DOHH2 (cell line): ENCODE data around the gene SRRM1.
"Not testable (repeated sequence)": the region's sequence is repeated elsewhere in the genome, so short reads cannot be mapped to it uniquely, and the experiment has no call there.

Experiments
- H3F3A ChIP-seq: fragments of 200-600 bp; sonication (generic), shearing (Covaris generic); 2 replicates; pipeline ENCODE4 v1.6.0; 2016; ENCODE audit warnings: antibody characterized with exemption, mild to moderate bottlenecking; ENCODE audit not compliant: control insufficient read depth, insufficient read depth
- H3K27ac ChIP-seq: fragments of 200-600 bp; sonication (generic); 2 replicates; pipeline ENCODE4 v1.5.1; 2014; ENCODE audit warnings: low read depth, mild to moderate bottlenecking, low read length, moderate library complexity
- H3K27me3 ChIP-seq: fragments of 200-600 bp; sonication (generic); 2 replicates; pipeline ENCODE4 v1.6.1; 2014; ENCODE audit warnings: mild to moderate bottlenecking, low read length, mixed read lengths; ENCODE audit not compliant: control insufficient read depth
- H3K36me3 ChIP-seq: fragments of 200-600 bp; sonication (generic); 2 replicates; pipeline ENCODE4 v1.6.1; 2014; ENCODE audit warnings: mild to moderate bottlenecking, low read length, moderate library complexity, mixed read lengths; ENCODE audit not compliant: control insufficient read depth
- H3K4me1 ChIP-seq: fragments of 200-600 bp; sonication (generic); 2 replicates; pipeline ENCODE4 v1.6.1; 2014; ENCODE audit warnings: mild to moderate bottlenecking, low read length, mixed read lengths; ENCODE audit not compliant: control insufficient read depth
- H3K4me2 ChIP-seq: fragments of 200-600 bp; sonication (generic); 2 replicates; pipeline ENCODE4 v1.6.0; 2014; ENCODE audit warnings: mild to moderate bottlenecking, low read length, moderate library complexity
- H3K4me3 ChIP-seq: fragments of 200-600 bp; sonication (generic); 2 replicates; pipeline ENCODE4 v1.5.1; 2014; ENCODE audit warnings: mild to moderate bottlenecking, low read length, mixed read lengths
- H3K79me2 ChIP-seq: fragments of 200-600 bp; sonication (generic); 2 replicates; pipeline ENCODE4 v1.6.1; 2014; ENCODE audit warnings: mild to moderate bottlenecking, low read length, mixed read lengths; ENCODE audit not compliant: control insufficient read depth
- H3K9me2 ChIP-seq: fragments of 200-600 bp; sonication (generic); replicated peaks from 2 replicates; pipeline ENCODE4 v1.6.1; 2014; ENCODE audit warnings: mild to moderate bottlenecking, low read length, mixed read lengths; ENCODE audit not compliant: control insufficient read depth
- H3K9me3 ChIP-seq: fragments of 200-600 bp; sonication (generic); 2 replicates; pipeline ENCODE4 v1.6.1; 2014; ENCODE audit warnings: antibody characterized with exemption, low read length, mixed read lengths; ENCODE audit not compliant: control insufficient read depth, insufficient read depth
- H4K20me1 ChIP-seq: fragments of 200-600 bp; sonication (generic); 2 replicates; pipeline ENCODE4 v1.6.0; 2014; ENCODE audit warnings: low read depth, mild to moderate bottlenecking, antibody characterized with exemption, low read length, moderate library complexity; ENCODE audit not compliant: control insufficient read depth, insufficient read depth
- EZH2phosphoT487 ChIP-seq: fragments of 200-600 bp; sonication (generic); IDR thresholded peaks from 2 replicates; pipeline ENCODE4 v1.6.1; 2017; ENCODE audit warnings: borderline replicate concordance, mild to moderate bottlenecking, antibody characterized with exemption, low read length, moderate library complexity, mixed read lengths
- TF ChIP-seq, protein P1 (sequence below): fragments of 200-600 bp; sonication (generic); IDR thresholded peaks from one replicate; pipeline ENCODE4 v1.5.1; 2014; ENCODE audit warnings: antibody characterized with exemption, mild to moderate bottlenecking, low read depth, low read length; ENCODE audit not compliant: poor library complexity, severe bottlenecking

SRRM1 gene

DNA sequence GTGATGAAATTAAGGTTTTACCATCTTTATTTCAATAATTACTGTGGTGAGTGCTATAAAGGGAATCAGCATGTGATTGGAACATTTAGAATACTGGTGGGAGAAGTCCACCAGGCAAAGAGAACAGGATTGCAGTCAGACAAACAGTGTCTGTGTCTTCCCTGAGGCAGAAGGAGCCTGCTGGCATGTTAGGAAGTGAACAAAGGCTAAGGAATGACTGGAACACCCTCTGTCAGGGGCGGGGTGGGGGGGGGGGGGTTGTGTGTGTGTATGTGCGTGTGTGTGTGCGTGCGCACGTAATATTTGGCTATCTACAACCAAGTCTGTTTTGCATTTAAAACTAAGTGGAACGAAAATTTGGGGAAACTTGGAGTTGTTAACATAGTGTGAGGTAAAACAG, 30.2 kb downstream of the SRRM1 start:
- Histone ChIP-seq H3K4me3 (no peak overlapping the region), H3K79me2 (no peaks in the 10 kb centered on the region), H3K9me2 (no peaks in the 10 kb centered on the region), H4K20me1 (no peaks in the 10 kb centered on the region), H3K36me3 (peaks cover 76% of the 10 kb centered on the region), H3F3A (peaks cover 47% of the 10 kb centered on the region), H3K9me3 (no peaks in the 10 kb centered on the region), H3K27me3 (no peaks in the 10 kb centered on the region), H3K4me2 (no peak overlapping the region), H3K27ac (no peak overlapping the region), H3K4me1 (peaks cover 11% of the 10 kb centered on the region)
- no peak for TF ChIP-seq EZH2phosphoT487
- TF ChIP-seq, protein P1, sequence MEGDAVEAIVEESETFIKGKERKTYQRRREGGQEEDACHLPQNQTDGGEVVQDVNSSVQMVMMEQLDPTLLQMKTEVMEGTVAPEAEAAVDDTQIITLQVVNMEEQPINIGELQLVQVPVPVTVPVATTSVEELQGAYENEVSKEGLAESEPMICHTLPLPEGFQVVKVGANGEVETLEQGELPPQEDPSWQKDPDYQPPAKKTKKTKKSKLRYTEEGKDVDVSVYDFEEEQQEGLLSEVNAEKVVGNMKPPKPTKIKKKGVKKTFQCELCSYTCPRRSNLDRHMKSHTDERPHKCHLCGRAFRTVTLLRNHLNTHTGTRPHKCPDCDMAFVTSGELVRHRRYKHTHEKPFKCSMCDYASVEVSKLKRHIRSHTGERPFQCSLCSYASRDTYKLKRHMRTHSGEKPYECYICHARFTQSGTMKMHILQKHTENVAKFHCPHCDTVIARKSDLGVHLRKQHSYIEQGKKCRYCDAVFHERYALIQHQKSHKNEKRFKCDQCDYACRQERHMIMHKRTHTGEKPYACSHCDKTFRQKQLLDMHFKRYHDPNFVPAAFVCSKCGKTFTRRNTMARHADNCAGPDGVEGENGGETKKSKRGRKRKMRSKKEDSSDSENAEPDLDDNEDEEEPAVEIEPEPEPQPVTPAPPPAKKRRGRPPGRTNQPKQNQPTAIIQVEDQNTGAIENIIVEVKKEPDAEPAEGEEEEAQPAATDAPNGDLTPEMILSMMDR, result no peak

DNA sequence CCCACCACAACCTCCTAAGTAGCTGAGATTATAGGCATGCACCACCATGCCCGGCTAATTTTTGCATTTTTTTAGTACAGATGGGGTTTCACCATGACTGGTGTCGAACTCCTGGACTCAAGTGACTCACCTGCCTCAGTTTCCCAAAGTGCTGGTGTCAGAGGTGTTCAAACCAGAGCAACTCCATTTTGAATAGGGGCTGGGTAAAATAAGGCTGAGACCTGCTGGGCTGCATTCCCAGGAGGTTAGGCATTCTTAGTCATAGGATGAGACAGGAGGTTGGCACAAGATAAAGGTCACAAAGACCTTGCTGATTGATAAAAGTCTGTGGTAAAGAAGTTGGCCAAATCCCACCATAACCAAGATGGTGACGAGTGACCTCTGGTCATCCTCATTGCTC, 35.3 kb downstream of the SRRM1 start:
- H3K9me2 ChIP-seq, H3K4me2 ChIP-seq, H3K9me3 ChIP-seq, H3K79me2 ChIP-seq, H3K4me3 ChIP-seq, H3K27ac ChIP-seq, H4K20me1 ChIP-seq, H3K27me3 ChIP-seq: not testable (repeated sequence)
- Histone ChIP-seq H3F3A (peaks cover 29% of the 10 kb centered on the region), H3K36me3 (peaks cover 26% of the 10 kb centered on the region), H3K4me1 (peaks cover 11% of the 10 kb centered on the region)

DNA sequence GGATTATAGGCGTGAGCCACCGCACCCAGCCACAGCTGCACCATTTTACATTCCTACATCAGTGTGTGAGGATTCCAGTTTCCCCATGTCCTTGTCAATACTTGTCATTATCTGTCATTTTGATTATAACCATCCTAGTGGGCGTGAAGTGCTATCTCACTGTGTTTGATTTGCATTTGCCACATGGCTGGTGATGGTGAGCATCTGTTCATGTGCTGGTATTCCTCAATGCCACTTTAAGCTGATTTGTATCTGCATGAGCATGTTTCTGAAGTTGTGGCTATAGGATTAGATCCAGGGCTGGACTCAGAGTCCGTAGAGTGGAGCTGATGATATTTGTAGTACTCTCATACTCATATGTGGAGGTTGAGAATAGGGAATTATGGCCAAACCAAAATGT, 36.6 kb downstream of the SRRM1 start:
- no peak overlapping the region for H3K27ac ChIP-seq
- no peak for TF ChIP-seq EZH2phosphoT487
- TF ChIP-seq, protein P1, result no peak

DNA sequence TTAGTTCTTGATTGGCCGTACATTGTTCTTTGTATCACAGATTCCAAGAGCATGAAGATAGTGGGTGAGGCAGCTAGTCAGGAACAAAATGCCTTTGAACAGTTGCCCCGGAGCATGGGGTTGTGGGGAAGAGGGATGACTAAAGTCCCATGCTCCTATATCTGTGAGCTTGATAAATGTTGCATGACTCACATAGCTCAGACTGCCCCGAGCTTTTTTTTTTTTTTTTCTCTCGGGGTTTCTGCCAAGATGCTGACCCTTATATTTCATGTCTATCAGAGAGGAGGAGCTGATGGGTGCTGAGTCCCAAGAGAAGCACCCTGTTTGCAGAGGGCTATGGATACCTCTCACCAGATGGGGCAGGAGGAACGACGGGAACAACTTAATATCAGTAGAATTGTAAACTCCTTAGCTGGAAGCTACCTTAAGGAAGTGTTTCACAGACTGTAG, 40.6 kb downstream of the SRRM1 start:
- Histone ChIP-seq H3K4me1 (peaks cover 2% of the 10 kb centered on the region; the same call in 1 of the 2 replicates), H3K36me3 (no peaks in the 10 kb centered on the region), H3K4me3 (no peak overlapping the region), H3K27me3 (peaks cover 4% of the 10 kb centered on the region; the same call in 1 of the 2 replicates), H3K79me2 (no peaks in the 10 kb centered on the region), H3K27ac (no peak overlapping the region), H3K9me2 (no peaks in the 10 kb centered on the region), H3K4me2 (no peak overlapping the region), H4K20me1 (no peaks in the 10 kb centered on the region), H3F3A (0 out of 2 replicates have a peak, but pooled peaks cover 4% of the 10 kb centered on the region), H3K9me3 (no peaks in the 10 kb centered on the region)
- TF ChIP-seq, protein P1, result no peak
- no peak for TF ChIP-seq EZH2phosphoT487

More for the DNA sequence above, 36.6 kb downstream of the SRRM1 start:
- Histone ChIP-seq H3K4me3 (no peak overlapping the region), H3K9me2 (no peaks in the 10 kb centered on the region), H3K4me1 (peaks cover 11% of the 10 kb centered on the region), H3K27me3 (no peaks in the 10 kb centered on the region), H3K9me3 (no peaks in the 10 kb centered on the region), H4K20me1 (no peaks in the 10 kb centered on the region), H3F3A (peaks cover 23% of the 10 kb centered on the region), H3K36me3 (peaks cover 13% of the 10 kb centered on the region), H3K79me2 (no peaks in the 10 kb centered on the region), H3K4me2 (no peak overlapping the region)
